Vagina (tissue), 2 donors: ENCODE results near the gene MGLL. TPM values are rescaled to one million over a fixed set of nuclear protein-coding genes. Genes with fewer than 3 reads are reported as not detected.

Experiments used
- DNase-seq, 2 donors: peaks; one replicate each; pipeline ENCODE4 v3.0.0-alpha.2; 2017; ENCODE audit errors: extremely low spot score in 2 of 2
- H3K27ac ChIP-seq: fragments of 200-600 bp; sonication (generic); one replicate; pipeline ENCODE4 v1.5.1; 2019
- H3K27me3 ChIP-seq: fragments of 200-600 bp; sonication (generic); one replicate; pipeline ENCODE4 v1.5.1; 2019
- H3K36me3 ChIP-seq, 2 donors: fragments of 200-600 bp; sonication (generic); one replicate each; pipeline ENCODE4 v1.5.1; 2017 to 2019
- H3K4me1 ChIP-seq: fragments of 200-600 bp; sonication (generic); one replicate; pipeline ENCODE4 v1.5.1; 2019
- H3K4me3 ChIP-seq, 2 donors: fragments of 200-600 bp; sonication (generic); 1 replicate in 1 of 2; 2 replicates in 1 of 2; pipeline ENCODE4 v1.5.1; 2016 to 2019
- H3K9me3 ChIP-seq: fragments of 200-600 bp; sonication (generic); one replicate; pipeline ENCODE4 v1.5.1; 2019
- POLR2A ChIP-seq, 2 donors: fragments of 450-650 bp; IDR thresholded peaks; one replicate each; pipeline ENCODE4 v1.6.1; 2017; ENCODE audit warnings: antibody characterized with exemption in 2 of 2, mild to moderate bottlenecking in 2 of 2, moderate library complexity in 2 of 2
- POLR2AphosphoS5 ChIP-seq, 2 donors: sonication (generic); formaldehyde crosslinking; IDR thresholded peaks; one replicate each; pipeline ENCODE4 v1.9.0; 2017; ENCODE audit warnings: antibody characterized with exemption in 2 of 2, mild to moderate bottlenecking in 2 of 2, low read depth in 1 of 2; ENCODE audit not compliant: insufficient read depth in 1 of 2
- intact Hi-C: fragments of 100-400 bp; cut with DNase I; formaldehyde crosslinking; loops from one replicate; pipeline ENCODE4 v1.15.1; 2023
- total RNA-seq: library from RNA; depleted of rRNA; stranded (reverse); fragments of >200 nt; gene quantifications from one replicate; pipeline ENCODE4 v1.2.3, GENCODE V29; 2016
- TF ChIP-seq, protein P1 (sequence below), 3 experiments: fragments of 450-650 bp in 2 of 3; fragments of 200-600 bp in 1 of 3; sonication (generic) in 1 of 3; IDR thresholded peaks; one replicate each; pipeline ENCODE4 v1.5.1; 2017 to 2019; ENCODE audit warnings: antibody characterized with exemption in 3 of 3, mild to moderate bottlenecking in 2 of 3, moderate library complexity in 2 of 3

MGLL gene
- total RNA-seq, 1 donor from 2014 or later = 35.6 TPM

DNA sequence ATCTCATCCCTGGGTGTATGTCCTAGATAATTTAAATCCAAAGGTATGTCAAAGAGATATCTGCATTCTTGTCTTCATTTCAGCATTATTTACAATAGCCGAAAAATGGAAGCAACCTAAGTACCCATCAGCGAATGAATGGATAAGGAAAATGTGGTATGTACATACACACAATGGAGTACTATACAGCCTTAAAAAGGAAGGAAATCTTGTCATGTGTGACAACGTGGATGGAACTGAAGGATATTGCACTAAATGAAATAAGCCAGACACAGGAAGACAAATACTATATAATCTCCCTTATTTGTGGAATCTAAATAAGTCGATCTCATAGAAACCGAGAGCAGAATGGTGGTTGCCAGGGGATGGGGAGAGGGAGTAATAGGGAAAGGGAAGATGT lies 16.8 kb upstream of the MGLL start:
- no peaks in the 10 kb centered on the region for H3K9me3 ChIP-seq
- H3K4me1 ChIP-seq = no peaks in the 10 kb centered on the region
- TF ChIP-seq, protein P1, sequence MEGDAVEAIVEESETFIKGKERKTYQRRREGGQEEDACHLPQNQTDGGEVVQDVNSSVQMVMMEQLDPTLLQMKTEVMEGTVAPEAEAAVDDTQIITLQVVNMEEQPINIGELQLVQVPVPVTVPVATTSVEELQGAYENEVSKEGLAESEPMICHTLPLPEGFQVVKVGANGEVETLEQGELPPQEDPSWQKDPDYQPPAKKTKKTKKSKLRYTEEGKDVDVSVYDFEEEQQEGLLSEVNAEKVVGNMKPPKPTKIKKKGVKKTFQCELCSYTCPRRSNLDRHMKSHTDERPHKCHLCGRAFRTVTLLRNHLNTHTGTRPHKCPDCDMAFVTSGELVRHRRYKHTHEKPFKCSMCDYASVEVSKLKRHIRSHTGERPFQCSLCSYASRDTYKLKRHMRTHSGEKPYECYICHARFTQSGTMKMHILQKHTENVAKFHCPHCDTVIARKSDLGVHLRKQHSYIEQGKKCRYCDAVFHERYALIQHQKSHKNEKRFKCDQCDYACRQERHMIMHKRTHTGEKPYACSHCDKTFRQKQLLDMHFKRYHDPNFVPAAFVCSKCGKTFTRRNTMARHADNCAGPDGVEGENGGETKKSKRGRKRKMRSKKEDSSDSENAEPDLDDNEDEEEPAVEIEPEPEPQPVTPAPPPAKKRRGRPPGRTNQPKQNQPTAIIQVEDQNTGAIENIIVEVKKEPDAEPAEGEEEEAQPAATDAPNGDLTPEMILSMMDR (IDR thresholded peaks at IDR 0.05) = no peak
- TF ChIP-seq POLR2AphosphoS5 (IDR thresholded peaks at IDR 0.05; ENCODE audit: insufficient read depth in 1 of 2, low read depth in 1 of 2) = no peak
- no peak for TF ChIP-seq POLR2A (IDR thresholded peaks at IDR 0.05)
- H3K27me3 ChIP-seq = no peaks in the 10 kb centered on the region
- no peak for DNase-seq
- intact Hi-C loops = no loop called here
- no peak overlapping the region for H3K27ac ChIP-seq
- H3K4me3 ChIP-seq = no peak overlapping the region
- H3K36me3 ChIP-seq = no peaks in the 10 kb centered on the region

DNA sequence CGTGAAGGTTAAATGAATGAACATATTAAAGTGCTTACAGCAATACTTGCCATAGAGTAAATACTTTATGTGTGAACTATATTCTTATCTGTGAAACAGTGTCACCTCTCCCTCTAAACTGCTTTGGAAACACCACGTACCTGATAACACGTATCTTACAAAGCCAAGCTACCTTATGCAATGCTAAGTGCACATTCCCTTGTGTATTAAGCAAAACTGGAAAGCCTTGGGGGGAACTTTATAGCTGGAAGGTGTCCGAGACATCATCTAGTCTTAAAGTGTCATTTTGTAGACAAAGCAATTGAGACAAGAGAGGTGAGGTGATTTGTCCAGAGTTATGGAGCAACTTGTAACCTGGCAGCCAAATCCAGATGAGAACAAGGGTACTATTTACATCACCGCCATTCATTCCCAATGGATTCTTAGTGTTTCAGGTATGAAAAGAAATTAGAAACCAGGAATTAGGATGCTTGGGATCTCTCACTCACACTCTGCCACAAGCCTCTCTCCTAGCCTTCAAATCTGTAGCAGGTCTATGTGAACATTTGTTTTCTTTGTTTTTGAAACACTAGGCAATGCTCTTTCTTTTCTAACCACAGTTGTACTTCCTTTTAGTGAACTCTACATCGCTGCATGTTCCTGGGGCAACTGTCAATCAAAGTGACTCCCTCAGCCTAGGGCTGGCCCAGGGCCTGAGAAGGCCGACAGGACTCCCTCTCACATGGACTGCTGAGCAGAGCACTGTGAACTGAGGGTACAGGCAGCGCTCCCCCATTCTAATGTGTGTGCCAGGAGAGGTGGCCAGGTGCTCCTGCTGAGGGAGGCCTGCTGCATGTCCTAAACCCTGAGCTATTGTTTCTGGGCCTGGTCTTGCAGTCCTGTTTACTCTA lies 13.9 kb upstream of the MGLL start:
- Histone ChIP-seq H3K4me3 (no peak overlapping the region), H3K4me1 (no peaks in the 10 kb centered on the region), H3K9me3 (no peaks in the 10 kb centered on the region), H3K27ac (no peak overlapping the region), H3K36me3 (no peaks in the 10 kb centered on the region), H3K27me3 (no peaks in the 10 kb centered on the region)
- intact Hi-C loops = no loop called here
- no peak for TF ChIP-seq POLR2A (IDR thresholded peaks at IDR 0.05)
- TF ChIP-seq POLR2AphosphoS5 (IDR thresholded peaks at IDR 0.05; ENCODE audit: insufficient read depth in 1 of 2, low read depth in 1 of 2) = no peak
- TF ChIP-seq, protein P1 (IDR thresholded peaks at IDR 0.05) = no peak
- DNase-seq = no peak

DNA sequence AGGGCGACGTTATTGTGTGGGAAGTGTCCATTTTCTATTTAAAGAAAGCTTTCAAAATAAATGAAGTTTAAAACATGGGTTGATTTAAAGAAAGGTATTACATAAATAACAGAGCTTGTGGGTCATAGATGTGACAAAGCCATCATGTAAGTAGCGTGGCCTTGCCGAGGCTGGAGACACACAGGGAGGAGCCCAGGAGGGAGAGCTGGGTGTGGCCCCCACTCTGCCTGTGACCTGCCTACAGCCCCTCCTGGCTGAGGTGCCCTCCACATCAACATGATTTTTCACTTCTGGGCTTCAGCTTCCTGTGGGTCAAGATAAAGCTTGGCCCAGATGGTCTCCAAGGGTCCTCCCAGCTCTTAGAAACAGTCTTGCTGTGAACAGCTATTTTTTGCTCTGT lies 12.5 kb upstream of the MGLL start:
- H3K36me3 ChIP-seq = no peaks in the 10 kb centered on the region
- no peaks in the 10 kb centered on the region for H3K27me3 ChIP-seq
- intact Hi-C loops = no loop called here
- no peaks in the 10 kb centered on the region for H3K9me3 ChIP-seq
- H3K4me1 ChIP-seq = no peaks in the 10 kb centered on the region
- no peak for DNase-seq
- H3K4me3 ChIP-seq = no peak overlapping the region
- no peak overlapping the region for H3K27ac ChIP-seq
- TF ChIP-seq, protein P1 (IDR thresholded peaks at IDR 0.05) = no peak
- no peak for TF ChIP-seq POLR2AphosphoS5 (IDR thresholded peaks at IDR 0.05; ENCODE audit: insufficient read depth in 1 of 2, low read depth in 1 of 2)
- no peak for TF ChIP-seq POLR2A (IDR thresholded peaks at IDR 0.05)

DNA sequence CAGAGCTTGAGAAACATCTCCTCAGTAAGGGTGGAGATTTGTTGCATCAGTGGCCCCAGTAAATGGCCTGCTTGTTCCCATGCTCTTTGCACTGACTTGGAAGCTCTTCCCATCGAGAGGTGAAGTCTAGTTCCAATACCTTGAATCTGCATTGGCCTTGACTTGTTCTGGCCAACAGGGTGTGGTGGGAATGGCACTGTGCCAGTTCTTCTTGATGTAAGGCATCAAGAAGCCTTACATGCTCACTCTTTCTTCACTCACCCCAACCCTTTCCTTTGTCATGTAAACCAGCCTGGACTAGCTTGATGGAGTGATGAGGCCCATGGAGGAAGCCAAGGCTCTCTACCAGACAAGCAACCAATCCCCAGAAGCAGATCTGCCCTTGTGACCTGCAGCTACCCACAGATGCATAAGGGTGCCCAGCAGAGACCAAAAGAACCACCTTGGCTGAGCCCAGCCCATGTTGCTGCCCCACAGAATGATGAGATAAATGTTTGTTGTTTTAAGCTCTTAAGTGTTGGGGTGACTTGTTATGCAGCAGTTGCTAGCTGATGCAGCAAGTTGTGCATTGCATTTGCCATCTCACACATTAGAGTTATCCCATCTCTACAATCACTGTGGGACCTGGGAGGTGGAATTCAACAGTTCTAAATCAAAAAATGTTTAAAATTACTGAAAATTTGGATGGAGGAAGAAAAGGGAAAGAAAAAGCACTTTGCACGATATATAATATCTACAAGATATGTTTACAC lies 11.1 kb upstream of the MGLL start:
- no peaks in the 10 kb centered on the region for H3K4me1 ChIP-seq
- H3K4me3 ChIP-seq = no peak overlapping the region
- intact Hi-C loops = no loop called here
- H3K36me3 ChIP-seq = no peaks in the 10 kb centered on the region
- H3K27me3 ChIP-seq = no peaks in the 10 kb centered on the region
- H3K27ac ChIP-seq = no peak overlapping the region
- H3K9me3 ChIP-seq = no peaks in the 10 kb centered on the region
- no peak for TF ChIP-seq POLR2AphosphoS5 (IDR thresholded peaks at IDR 0.05; ENCODE audit: insufficient read depth in 1 of 2, low read depth in 1 of 2)
- TF ChIP-seq POLR2A (IDR thresholded peaks at IDR 0.05) = no peak
- TF ChIP-seq, protein P1 (IDR thresholded peaks at IDR 0.05) = no peak
- DNase-seq = no peak
